ENCODE data around the gene RSPH1. TPM values are rescaled to one million over a fixed set of nuclear protein-coding genes. Genes with fewer than 3 reads are reported as not detected.

Gene RSPH1
- polyA plus RNA-seq, 1 of the 3 experiments (the other 2 are of a cell fraction): 0.97 TPM

DNA sequence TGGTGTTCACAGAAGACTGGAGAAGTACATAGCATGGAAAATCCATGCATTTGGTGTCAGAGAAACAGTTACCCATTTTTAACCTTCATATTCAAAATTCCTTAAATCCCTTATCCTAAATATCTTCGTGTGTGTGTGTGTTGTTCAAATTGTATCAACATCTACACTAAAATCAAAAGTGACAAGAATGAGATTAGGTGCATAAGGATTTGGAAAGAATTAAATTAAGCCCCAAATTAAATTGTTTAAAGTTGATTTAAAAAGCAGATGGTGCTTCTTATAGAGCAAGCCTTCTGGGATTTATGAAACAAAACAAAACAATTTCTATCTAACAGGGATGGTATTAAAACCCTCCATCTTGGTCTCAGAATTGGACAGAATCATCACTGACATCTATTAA, 4.7 kb downstream of the RSPH1 start:
- ChIA-PET POLR2A (no interaction called here), CTCF (no interaction called here)
- no peaks in the 10 kb centered on the region for H3K36me3 ChIP-seq (replicated peaks in 1 of 2; ENCODE audit: control insufficient read depth in 1 of 2, insufficient read depth in 2 of 2, low read length in 1 of 2)
- H3K4me1 ChIP-seq (ENCODE audit: control insufficient read depth in 1 of 2, insufficient read depth in 2 of 2, low read depth in 1 of 2, low read length in 1 of 2): peaks cover 0 to 12% of the 10 kb centered on the region in 2 experiments; a peak in 2 of 4 replicates
- H3K9ac ChIP-seq: no peak overlapping the region
- TF ChIP-seq, protein P1, sequence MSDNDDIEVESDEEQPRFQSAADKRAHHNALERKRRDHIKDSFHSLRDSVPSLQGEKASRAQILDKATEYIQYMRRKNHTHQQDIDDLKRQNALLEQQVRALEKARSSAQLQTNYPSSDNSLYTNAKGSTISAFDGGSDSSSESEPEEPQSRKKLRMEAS (IDR thresholded peaks at IDR 0.05; ENCODE audit: low read depth): no peak
- TF ChIP-seq RCOR1 (IDR thresholded peaks at IDR 0.05; ENCODE audit: low read length) (peak; percentile 78), EP300 (IDR thresholded peaks at IDR 0.05; ENCODE audit: borderline replicate concordance in 1 of 2, low read depth in 1 of 2, low read length in 1 of 2) (0 out of 4 replicates have a peak, but pooled peaks of 1 of the 2 experiments have one; percentile 36)
- TF ChIP-seq, protein P2, sequence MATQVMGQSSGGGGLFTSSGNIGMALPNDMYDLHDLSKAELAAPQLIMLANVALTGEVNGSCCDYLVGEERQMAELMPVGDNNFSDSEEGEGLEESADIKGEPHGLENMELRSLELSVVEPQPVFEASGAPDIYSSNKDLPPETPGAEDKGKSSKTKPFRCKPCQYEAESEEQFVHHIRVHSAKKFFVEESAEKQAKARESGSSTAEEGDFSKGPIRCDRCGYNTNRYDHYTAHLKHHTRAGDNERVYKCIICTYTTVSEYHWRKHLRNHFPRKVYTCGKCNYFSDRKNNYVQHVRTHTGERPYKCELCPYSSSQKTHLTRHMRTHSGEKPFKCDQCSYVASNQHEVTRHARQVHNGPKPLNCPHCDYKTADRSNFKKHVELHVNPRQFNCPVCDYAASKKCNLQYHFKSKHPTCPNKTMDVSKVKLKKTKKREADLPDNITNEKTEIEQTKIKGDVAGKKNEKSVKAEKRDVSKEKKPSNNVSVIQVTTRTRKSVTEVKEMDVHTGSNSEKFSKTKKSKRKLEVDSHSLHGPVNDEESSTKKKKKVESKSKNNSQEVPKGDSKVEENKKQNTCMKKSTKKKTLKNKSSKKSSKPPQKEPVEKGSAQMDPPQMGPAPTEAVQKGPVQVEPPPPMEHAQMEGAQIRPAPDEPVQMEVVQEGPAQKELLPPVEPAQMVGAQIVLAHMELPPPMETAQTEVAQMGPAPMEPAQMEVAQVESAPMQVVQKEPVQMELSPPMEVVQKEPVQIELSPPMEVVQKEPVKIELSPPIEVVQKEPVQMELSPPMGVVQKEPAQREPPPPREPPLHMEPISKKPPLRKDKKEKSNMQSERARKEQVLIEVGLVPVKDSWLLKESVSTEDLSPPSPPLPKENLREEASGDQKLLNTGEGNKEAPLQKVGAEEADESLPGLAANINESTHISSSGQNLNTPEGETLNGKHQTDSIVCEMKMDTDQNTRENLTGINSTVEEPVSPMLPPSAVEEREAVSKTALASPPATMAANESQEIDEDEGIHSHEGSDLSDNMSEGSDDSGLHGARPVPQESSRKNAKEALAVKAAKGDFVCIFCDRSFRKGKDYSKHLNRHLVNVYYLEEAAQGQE (IDR thresholded peaks at IDR 0.05; ENCODE audit: low read depth, low read length): no peak
- no peaks in the 10 kb centered on the region for H3K79me2 ChIP-seq (ENCODE audit: insufficient read depth)
- no peaks in the 10 kb centered on the region for H3K9me3 ChIP-seq
- no peaks in the 10 kb centered on the region for H4K20me1 ChIP-seq (ENCODE audit: insufficient read depth)
- H3F3A ChIP-seq (replicated peaks; ENCODE audit: insufficient read depth): no peaks in the 10 kb centered on the region
- no peaks in the 10 kb centered on the region for H3K27me3 ChIP-seq (ENCODE audit: insufficient read depth)
- H3K27ac ChIP-seq (ENCODE audit: low read depth in 2 of 2, low read length in 1 of 2): no peak overlapping the region
- H3K9me2 ChIP-seq: no peaks in the 10 kb centered on the region
- 3% methylated on average over 1 of the region's 1 CpG for WGBS (ENCODE audit: low lambda C conversion rate)
- H2AFZ ChIP-seq (ENCODE audit: low read depth): no peak overlapping the region
- DNase-seq: no peak
- H3K4me3 ChIP-seq (ENCODE audit: low read depth in 2 of 2, low read length in 1 of 2): no peak overlapping the region
- H3K4me2 ChIP-seq: no peak overlapping the region

DNA sequence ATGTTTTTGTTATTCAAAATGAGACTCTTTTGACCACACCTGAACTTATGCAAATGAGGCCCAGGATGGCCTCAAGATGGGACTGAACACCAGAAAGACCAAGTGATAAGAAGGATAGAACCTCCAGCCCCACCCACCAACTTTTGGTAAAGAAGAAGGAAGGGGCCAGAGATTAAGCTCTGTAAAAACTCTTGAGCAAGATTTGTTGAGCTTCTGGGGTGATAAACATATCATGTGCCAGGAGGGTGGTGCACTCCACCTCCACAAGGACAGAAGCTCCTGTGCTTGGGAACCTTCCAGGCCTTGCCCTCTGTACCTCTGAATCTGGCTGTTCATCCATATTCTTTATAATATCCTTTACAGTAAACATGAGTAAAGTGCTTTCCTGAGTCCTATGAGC, 5.3 kb downstream of the RSPH1 start:
- ChIA-PET POLR2A (no interaction called here), CTCF (no interaction called here)
- Histone ChIP-seq H3K36me3 (replicated peaks in 1 of 2; ENCODE audit: control insufficient read depth in 1 of 2, insufficient read depth in 2 of 2, low read length in 1 of 2) (no peaks in the 10 kb centered on the region), H3K79me2 (ENCODE audit: insufficient read depth) (no peaks in the 10 kb centered on the region), H3K9ac (no peak overlapping the region), H4K20me1 (ENCODE audit: insufficient read depth) (no peaks in the 10 kb centered on the region), H3K9me2 (no peaks in the 10 kb centered on the region), H2AFZ (ENCODE audit: low read depth) (no peak overlapping the region), H3K27ac (ENCODE audit: low read depth in 2 of 2, low read length in 1 of 2) (no peak overlapping the region), H3K27me3 (ENCODE audit: insufficient read depth) (no peaks in the 10 kb centered on the region; the same call in 1 of the 2 replicates), H3K4me1 (ENCODE audit: control insufficient read depth in 1 of 2, insufficient read depth in 2 of 2, low read depth in 1 of 2, low read length in 1 of 2) (peaks cover 0 to 11% of the 10 kb centered on the region in 2 experiments; a peak in 2 of 4 replicates), H3K9me3 (no peaks in the 10 kb centered on the region), H3K4me3 (ENCODE audit: low read depth in 2 of 2, low read length in 1 of 2) (no peak overlapping the region), H3K4me2 (no peak overlapping the region), H3F3A (replicated peaks; ENCODE audit: insufficient read depth) (no peaks in the 10 kb centered on the region)
- no peak for TF ChIP-seq NFIC (IDR thresholded peaks at IDR 0.05; ENCODE audit: borderline replicate concordance)
- TF ChIP-seq, protein P3, sequence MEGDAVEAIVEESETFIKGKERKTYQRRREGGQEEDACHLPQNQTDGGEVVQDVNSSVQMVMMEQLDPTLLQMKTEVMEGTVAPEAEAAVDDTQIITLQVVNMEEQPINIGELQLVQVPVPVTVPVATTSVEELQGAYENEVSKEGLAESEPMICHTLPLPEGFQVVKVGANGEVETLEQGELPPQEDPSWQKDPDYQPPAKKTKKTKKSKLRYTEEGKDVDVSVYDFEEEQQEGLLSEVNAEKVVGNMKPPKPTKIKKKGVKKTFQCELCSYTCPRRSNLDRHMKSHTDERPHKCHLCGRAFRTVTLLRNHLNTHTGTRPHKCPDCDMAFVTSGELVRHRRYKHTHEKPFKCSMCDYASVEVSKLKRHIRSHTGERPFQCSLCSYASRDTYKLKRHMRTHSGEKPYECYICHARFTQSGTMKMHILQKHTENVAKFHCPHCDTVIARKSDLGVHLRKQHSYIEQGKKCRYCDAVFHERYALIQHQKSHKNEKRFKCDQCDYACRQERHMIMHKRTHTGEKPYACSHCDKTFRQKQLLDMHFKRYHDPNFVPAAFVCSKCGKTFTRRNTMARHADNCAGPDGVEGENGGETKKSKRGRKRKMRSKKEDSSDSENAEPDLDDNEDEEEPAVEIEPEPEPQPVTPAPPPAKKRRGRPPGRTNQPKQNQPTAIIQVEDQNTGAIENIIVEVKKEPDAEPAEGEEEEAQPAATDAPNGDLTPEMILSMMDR (IDR thresholded peaks at IDR 0.05): no peak
- no peak for TF ChIP-seq TAF1 (IDR thresholded peaks at IDR 0.05; ENCODE audit: borderline replicate concordance, low read depth, low read length)
- TF ChIP-seq MEF2A (IDR thresholded peaks at IDR 0.05; ENCODE audit: borderline replicate concordance, low read depth): no peak
- TF ChIP-seq GATA2 (CRISPR knock-in tag; IDR thresholded peaks at IDR 0.05): no peak
- no peak for TF ChIP-seq GABPA (IDR thresholded peaks at IDR 0.05; ENCODE audit: low read depth)
- no peak for TF ChIP-seq RFX5 (IDR thresholded peaks at IDR 0.05; ENCODE audit: low read length)
- TF ChIP-seq, protein P2 (IDR thresholded peaks at IDR 0.05; ENCODE audit: low read depth, low read length): no peak
- no peak for TF ChIP-seq EP300 (IDR thresholded peaks at IDR 0.05; ENCODE audit: borderline replicate concordance in 1 of 2, low read depth in 1 of 2, low read length in 1 of 2)
- DNase-seq: no peak
